GM12873 (cell line): Measurements from ENCODE around the gene HCST.

Experiments
- TF ChIP-seq, protein P1 (sequence below): IDR thresholded peaks from 2 replicates; pipeline ENCODE4 v1.5.1; 2012; ENCODE audit warnings: low read depth, mild to moderate bottlenecking, moderate library complexity, low read length, control low read depth; ENCODE audit not compliant: insufficient read depth; ENCODE audit errors: missing control alignments

The HCST gene

DNA sequence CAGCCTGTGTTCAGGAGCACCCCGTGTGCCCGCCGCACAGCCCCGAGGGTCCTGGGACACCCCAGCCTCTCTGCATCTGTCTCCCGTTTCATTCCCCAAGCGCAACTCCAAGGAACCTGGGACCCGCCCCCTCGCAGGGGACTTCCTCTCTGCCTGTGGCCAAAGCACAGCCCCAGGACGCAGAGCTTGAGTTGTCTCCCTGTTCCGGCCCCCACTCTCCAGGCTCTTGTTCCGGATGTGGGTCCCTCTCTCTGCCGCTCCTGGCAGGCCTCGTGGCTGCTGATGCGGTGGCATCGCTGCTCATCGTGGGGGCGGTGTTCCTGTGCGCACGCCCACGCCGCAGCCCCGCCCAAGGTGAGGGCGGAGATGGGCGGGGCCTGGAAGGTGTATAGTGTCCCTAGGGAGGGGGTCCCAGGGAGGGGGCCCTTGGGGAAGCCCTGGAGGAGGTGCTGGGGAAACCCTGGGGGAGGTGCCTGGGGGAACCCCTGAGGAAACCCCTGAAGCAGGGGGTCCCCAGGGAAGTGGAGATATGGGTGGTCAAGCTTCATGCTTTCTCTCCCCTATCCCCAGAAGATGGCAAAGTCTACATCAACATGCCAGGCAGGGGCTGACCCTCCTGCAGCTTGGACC is 1.3 kb downstream of the HCST start:
- TF ChIP-seq, protein P1, sequence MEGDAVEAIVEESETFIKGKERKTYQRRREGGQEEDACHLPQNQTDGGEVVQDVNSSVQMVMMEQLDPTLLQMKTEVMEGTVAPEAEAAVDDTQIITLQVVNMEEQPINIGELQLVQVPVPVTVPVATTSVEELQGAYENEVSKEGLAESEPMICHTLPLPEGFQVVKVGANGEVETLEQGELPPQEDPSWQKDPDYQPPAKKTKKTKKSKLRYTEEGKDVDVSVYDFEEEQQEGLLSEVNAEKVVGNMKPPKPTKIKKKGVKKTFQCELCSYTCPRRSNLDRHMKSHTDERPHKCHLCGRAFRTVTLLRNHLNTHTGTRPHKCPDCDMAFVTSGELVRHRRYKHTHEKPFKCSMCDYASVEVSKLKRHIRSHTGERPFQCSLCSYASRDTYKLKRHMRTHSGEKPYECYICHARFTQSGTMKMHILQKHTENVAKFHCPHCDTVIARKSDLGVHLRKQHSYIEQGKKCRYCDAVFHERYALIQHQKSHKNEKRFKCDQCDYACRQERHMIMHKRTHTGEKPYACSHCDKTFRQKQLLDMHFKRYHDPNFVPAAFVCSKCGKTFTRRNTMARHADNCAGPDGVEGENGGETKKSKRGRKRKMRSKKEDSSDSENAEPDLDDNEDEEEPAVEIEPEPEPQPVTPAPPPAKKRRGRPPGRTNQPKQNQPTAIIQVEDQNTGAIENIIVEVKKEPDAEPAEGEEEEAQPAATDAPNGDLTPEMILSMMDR, result no peak

DNA sequence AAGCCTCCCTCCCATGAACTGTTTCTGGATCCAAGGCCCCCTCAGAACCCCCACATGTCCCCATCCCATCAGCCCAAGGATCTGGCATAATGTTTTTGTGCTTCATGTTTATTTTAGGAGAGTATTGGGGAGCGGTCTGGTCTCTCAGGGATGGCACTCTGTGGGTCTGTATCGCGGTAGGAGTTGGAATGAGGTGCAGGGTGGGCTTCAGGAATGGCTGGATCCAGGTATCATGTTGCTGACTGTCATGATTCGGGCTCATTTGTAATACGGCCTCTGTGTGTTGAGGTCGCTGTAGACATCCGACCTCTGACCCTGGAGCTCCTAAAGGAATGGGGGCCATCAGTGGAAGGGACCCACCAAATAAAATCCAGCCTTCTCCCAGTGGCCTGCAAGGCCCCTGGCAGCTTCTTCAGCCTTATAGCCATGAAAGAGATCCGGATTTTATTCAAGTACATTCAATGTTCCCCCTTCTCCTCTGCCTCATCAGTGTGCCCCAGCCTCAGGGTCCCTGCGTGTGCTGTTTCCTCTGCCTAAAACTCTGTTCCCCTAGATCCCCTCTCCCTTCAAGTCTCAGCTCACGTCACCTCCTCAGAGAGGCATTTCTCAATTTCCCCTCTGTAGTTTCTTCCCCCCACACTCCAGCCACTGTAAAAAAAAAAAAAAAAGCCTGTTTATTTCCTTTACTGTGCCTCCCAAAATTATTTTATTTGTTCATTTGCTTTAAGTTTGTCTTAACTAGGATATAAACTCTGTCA is 2.2 kb downstream of the HCST start:
- TF ChIP-seq, protein P1, result no peak

DNA sequence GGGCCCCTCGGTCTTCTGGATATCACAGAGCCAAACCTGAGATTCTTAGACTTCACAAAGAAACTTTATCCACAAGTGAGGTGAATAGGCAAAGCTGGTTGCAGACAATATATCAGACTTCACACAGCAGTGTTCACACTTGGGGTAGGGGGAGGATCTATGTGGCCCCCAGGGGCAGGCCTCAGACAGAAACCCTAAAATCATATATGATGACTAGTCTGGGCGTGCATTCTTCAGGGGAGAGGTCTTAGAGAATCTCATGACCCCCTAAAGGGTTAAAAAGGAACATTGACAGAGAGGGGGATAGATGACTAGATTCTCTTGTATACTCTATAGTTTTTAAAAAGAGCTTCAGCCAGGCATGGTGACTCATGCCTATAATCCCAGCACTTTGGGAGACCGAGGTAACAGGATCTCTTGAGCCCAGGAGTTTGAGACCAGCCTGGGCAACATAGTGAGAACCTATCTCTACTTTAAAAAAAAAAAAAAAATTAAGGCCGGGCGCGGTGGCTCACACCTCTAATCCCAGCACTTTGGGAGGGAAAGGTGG is 2.9 kb downstream of the HCST start:
- TF ChIP-seq, protein P1, result no peak

DNA sequence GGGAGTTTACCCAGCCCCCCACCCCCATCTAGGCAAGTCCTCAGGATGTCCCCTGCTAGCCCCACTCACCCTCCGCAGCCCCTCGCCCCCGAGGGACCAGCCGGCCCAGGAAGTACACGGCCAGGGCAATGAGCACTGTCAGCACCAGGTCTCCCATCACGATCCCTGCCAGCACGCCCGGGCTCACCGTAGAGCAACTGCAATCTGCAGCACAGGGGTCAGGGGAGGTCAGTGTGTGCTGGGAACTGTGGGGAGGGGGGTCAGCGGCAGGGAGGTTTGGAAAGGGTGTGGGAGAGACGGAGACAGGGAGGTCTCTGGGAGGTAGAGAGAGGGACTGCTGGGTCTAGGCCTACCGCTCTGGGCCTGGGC is 5.0 kb downstream of the HCST start:
- TF ChIP-seq, protein P1, result no peak

DNA sequence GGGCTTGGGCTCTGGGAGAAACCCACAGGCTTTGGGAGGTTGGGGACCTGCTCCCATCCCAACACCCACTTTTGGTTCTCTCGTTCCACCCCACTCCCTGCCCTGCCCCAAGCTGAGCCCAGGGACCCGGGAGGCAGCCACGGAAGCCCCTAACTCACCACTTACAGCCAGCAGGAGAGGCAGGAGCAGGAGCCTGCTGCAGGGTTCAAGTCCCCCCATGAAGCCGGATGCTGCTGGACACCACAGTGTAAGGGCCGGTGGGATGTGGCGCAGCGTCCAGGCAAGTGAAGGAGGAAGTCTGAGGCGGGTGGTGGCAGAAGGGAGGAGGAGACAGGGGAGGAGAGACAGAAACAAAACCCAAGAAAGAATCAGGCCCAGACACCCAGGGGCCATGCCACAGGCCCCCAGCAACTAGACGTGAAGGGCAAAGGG is 5.7 kb downstream of the HCST start, which contains the start of gene TYROBP:
TYROBP (minus strand) TSS at position 286 of the 432 bp plus-strand sequence; CDS start at position 219, 67 bp downstream.
- TF ChIP-seq, protein P1, result no peak

DNA sequence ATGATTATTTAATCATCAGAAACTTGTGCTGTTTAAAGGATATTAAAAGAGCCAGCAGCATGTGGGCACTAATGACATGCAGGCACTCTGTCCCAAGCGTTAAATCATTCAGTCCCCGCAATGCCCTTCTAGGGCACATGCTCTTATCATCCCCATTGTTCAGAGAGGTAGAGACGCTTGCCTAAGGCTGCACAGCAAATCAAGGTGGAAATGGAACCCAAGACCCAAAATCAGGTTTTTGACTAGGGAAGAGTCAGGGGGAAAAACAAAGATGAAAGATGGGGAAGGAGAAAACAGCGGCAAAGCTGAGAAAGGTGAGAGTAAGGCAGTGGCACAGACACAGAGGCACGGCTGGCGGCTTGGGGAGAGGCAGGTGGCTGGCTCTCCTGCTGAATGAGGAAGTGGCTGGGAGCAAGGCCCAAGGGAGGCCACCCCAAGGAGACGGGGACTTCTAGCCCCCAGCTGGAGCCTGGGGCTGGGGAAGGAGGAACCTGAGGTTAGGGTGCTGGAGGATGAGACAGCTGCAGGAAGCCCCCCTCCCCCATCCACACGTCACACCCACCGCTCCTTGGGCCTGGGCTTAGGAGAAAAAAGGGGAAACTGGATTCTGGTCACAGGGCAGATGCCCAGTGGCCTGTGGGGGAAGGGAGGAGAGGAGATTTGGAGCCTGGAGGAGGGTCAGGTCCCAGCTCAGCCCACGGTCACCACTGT is 6.8 kb downstream of the HCST start:
- TF ChIP-seq, protein P1, result no peak

DNA sequence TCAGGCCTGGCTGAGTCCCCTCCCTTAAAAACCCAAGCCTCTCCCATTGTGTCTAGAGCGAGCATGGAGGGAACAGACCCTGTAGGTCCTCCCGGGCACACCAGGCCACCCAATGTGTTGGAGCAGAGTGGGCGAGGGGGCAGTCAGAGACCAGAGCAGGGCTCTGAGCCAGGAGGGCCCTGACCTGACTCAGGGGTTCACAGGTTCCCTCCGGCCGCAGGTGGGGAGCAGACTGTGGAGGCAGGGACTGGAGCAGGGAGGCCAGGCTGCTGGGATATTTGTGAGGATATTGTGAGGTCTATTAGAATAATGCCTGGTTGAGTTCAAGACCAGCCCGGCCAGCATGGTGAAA is 7.3 kb downstream of the HCST start:
- TF ChIP-seq, protein P1, result no peak
